H1 (cell line): Measurements from ENCODE around the gene ABHD14A. TPM values are rescaled to one million over a fixed set of nuclear protein-coding genes. Genes with fewer than 3 reads are reported as not detected.

ENCODE experiments used
- CTCF ChIA-PET: fragments of 300-600 bp; sonication (Branson Sonifier 250); formaldehyde crosslinking; loops from one replicate; lab custom pipeline; 2021; ENCODE audit not compliant: partially characterized antibody; lab: Charles Lee
- POLR2A ChIA-PET: fragments of 300-600 bp; sonication (Branson Sonifier 250); formaldehyde crosslinking; loops from one replicate; lab custom pipeline; 2021; ENCODE audit warnings: inconsistent platforms; ENCODE audit not compliant: partially characterized antibody; lab: Charles Lee
- DNase-seq, 2 experiments: peaks; one replicate each; pipeline versions ENCODE4 v3.0.0 to v3.0.0-alpha.2; 2010 to 2022; ENCODE audit warnings: low spot score in 2 of 2, low read depth in 1 of 2, mixed read lengths in 1 of 2
- FAIRE-seq: peaks from 2 replicates; lab custom pipeline; 2011; peaks lifted over from hg19 to GRCh38; lab: Jason Lieb, UNC
- H2AFZ ChIP-seq: 2 replicates; pipeline ENCODE4 v1.8.1; 2012; ENCODE audit warnings: low read length, inconsistent platforms
- H2AK5ac ChIP-seq: 2 replicates; pipeline ENCODE4 v1.6.1; 2013; ENCODE audit warnings: low read depth, low read length
- H2BK120ac ChIP-seq: replicated peaks from 2 replicates; pipeline ENCODE3; 2013; ENCODE audit warnings: low read depth, low read length, inconsistent platforms
- H2BK12ac ChIP-seq: 2 replicates; pipeline ENCODE4 v1.6.1; 2013; ENCODE audit warnings: low read depth, low read length
- H2BK15ac ChIP-seq: 2 replicates; pipeline ENCODE4 v1.6.1; 2013; ENCODE audit warnings: low read length
- H2BK20ac ChIP-seq: 2 replicates; pipeline ENCODE4 v1.6.1; 2013; ENCODE audit warnings: low read length
- H2BK5ac ChIP-seq: 2 replicates; pipeline ENCODE4 v1.6.1; 2013; ENCODE audit warnings: low read depth, low read length
- H3K14ac ChIP-seq: 2 replicates; pipeline ENCODE4 v1.6.1; 2013; ENCODE audit warnings: inconsistent platforms; ENCODE audit not compliant: insufficient read length
- H3K18ac ChIP-seq: 2 replicates; pipeline ENCODE4 v1.6.1; 2013; ENCODE audit warnings: low read length; ENCODE audit errors: extremely low read depth
- H3K23ac ChIP-seq: 2 replicates; pipeline ENCODE4 v1.6.1; 2013; ENCODE audit warnings: inconsistent platforms; ENCODE audit not compliant: insufficient read length
- H3K23me2 ChIP-seq: 2 replicates; pipeline ENCODE4 v1.6.1; 2013; ENCODE audit warnings: low read depth, low read length
- H3K27ac ChIP-seq: 2 replicates; pipeline ENCODE4 v1.6.1; 2011; ENCODE audit warnings: low read depth, low read length, inconsistent platforms
- H3K27me3 ChIP-seq, 4 experiments: replicated peaks in 1 of 4; 1 replicate in 1 of 4; 2 replicates in 3 of 4; pipeline versions ENCODE4 v1.6.1 to v1.8.1; 2011 to 2013; ENCODE audit warnings: low read length in 3 of 4, mild to moderate bottlenecking in 3 of 4, inconsistent platforms in 2 of 4, mixed read lengths in 2 of 4, moderate library complexity in 1 of 4; ENCODE audit not compliant: control insufficient read depth in 3 of 4, insufficient read depth in 3 of 4; ENCODE audit errors: extremely low read depth in 1 of 4
- H3K36me3 ChIP-seq, 4 experiments: 2 replicates each; pipeline versions ENCODE4 v1.6.1 to v1.8.1; 2011 to 2013; ENCODE audit warnings: mild to moderate bottlenecking in 4 of 4, low read length in 3 of 4, moderate library complexity in 2 of 4, control low read depth in 1 of 4, inconsistent platforms in 1 of 4; ENCODE audit not compliant: insufficient read depth in 4 of 4, control insufficient read depth in 2 of 4
- H3K4ac ChIP-seq: replicated peaks from 2 replicates; pipeline ENCODE3; 2013; ENCODE audit warnings: low read length, low read depth, mixed read lengths, inconsistent platforms; ENCODE audit not compliant: insufficient read length
- H3K4me1 ChIP-seq, 4 experiments: replicated peaks in 1 of 4; 1 replicate in 1 of 4; 2 replicates in 3 of 4; pipeline versions ENCODE4 v1.6.1 to v1.8.1; 2011 to 2013; ENCODE audit warnings: low read length in 3 of 4, inconsistent platforms in 2 of 4, mixed read lengths in 1 of 4; ENCODE audit not compliant: insufficient read depth in 4 of 4, control insufficient read depth in 3 of 4
- H3K4me2 ChIP-seq, 2 experiments: 2 replicates each; pipeline versions ENCODE4 v1.6.1 to v1.8.1; 2011 to 2013; ENCODE audit warnings: low read depth in 2 of 2, low read length in 2 of 2, control low read depth in 1 of 2, inconsistent platforms in 1 of 2, mild to moderate bottlenecking in 1 of 2; ENCODE audit not compliant: insufficient read depth in 1 of 2
- H3K4me3 ChIP-seq, 4 experiments: fragments of 200-600, 300-600 bp in 1 of 4; sonication (generic), shearing (Covaris generic), sonication (Bioruptor Twin) in 1 of 4; 2 replicates each; pipeline versions ENCODE4 v1.5.1 to v1.8.1; 2011 to 2016; ENCODE audit warnings: low read length in 4 of 4, low read depth in 3 of 4, control low read depth in 2 of 4, inconsistent platforms in 2 of 4, mild to moderate bottlenecking in 2 of 4, mixed read lengths in 1 of 4, moderate library complexity in 1 of 4; ENCODE audit not compliant: insufficient read depth in 2 of 4; ENCODE audit errors: extremely low read depth in 1 of 4
- H3K56ac ChIP-seq: replicated peaks from 2 replicates; pipeline ENCODE3; 2013; ENCODE audit warnings: low read depth, mild to moderate bottlenecking, mixed read lengths, low read length, inconsistent platforms; ENCODE audit not compliant: insufficient read length
- H3K79me1 ChIP-seq: 2 replicates; pipeline ENCODE4 v1.6.1; 2013; ENCODE audit warnings: low read depth, low read length, control low read depth
- H3K79me2 ChIP-seq, 2 experiments: 2 replicates each; pipeline versions ENCODE4 v1.6.1 to v1.8.1; 2012 to 2013; ENCODE audit warnings: low read length in 2 of 2, mild to moderate bottlenecking in 2 of 2, inconsistent platforms in 1 of 2; ENCODE audit not compliant: insufficient read depth in 2 of 2, control insufficient read depth in 1 of 2
- H3K9ac ChIP-seq, 4 experiments: replicated peaks in 1 of 4; 1 replicate in 1 of 4; 2 replicates in 3 of 4; pipeline versions ENCODE4 v1.6.1 to v1.8.1; 2011 to 2013; ENCODE audit warnings: low read depth in 3 of 4, low read length in 3 of 4, control low read depth in 2 of 4, mild to moderate bottlenecking in 2 of 4, moderate library complexity in 2 of 4, inconsistent platforms in 1 of 4; ENCODE audit errors: extremely low read depth in 1 of 4
- H3K9me3 ChIP-seq, 2 experiments: 2 replicates each; pipeline versions ENCODE4 v1.6.1 to v1.8.1; 2012 to 2013; ENCODE audit warnings: mild to moderate bottlenecking in 2 of 2, moderate library complexity in 2 of 2, control low read depth in 1 of 2, inconsistent platforms in 1 of 2, low read depth in 1 of 2, low read length in 1 of 2, mixed read lengths in 1 of 2; ENCODE audit not compliant: insufficient read depth in 2 of 2
- H4K20me1 ChIP-seq, 2 experiments: replicated peaks in 1 of 2; 2 replicates each; pipeline versions ENCODE3 to v1.8.1; 2011 to 2013; ENCODE audit warnings: inconsistent platforms in 2 of 2, low read length in 2 of 2, mild to moderate bottlenecking in 1 of 2; ENCODE audit not compliant: insufficient read depth in 2 of 2, control insufficient read depth in 1 of 2
- H4K5ac ChIP-seq: 2 replicates; pipeline ENCODE4 v1.6.1; 2013; ENCODE audit warnings: low read length, low read depth, mixed read lengths, inconsistent platforms; ENCODE audit not compliant: insufficient read length
- H4K8ac ChIP-seq: 2 replicates; pipeline ENCODE4 v1.8.0; 2013; ENCODE audit warnings: mild to moderate bottlenecking, moderate library complexity, low read length, inconsistent platforms; ENCODE audit not compliant: insufficient read depth; ENCODE audit errors: extremely low read depth
- H4K91ac ChIP-seq: replicated peaks from 2 replicates; pipeline ENCODE3; 2013; ENCODE audit warnings: low read length, mixed read lengths, inconsistent platforms; ENCODE audit not compliant: insufficient read length
- BRCA1 ChIP-seq: IDR thresholded peaks from 2 replicates; pipeline ENCODE4 v1.6.1; 2012; ENCODE audit warnings: low read depth, low read length, improper control_type of control experiment
- HDAC2 ChIP-seq, 2 experiments: fragments of 300-600 bp in 1 of 2; sonication (generic) in 1 of 2; IDR thresholded peaks; 2 replicates each; pipeline ENCODE4 v1.6.1; 2011 to 2012; ENCODE audit warnings: low read depth in 2 of 2, low read length in 2 of 2, mild to moderate bottlenecking in 2 of 2, moderate library complexity in 2 of 2, borderline replicate concordance in 1 of 2, inconsistent platforms in 1 of 2
- HDAC6 ChIP-seq: IDR thresholded peaks from one replicate; pipeline ENCODE4 v1.7.1; 2012; ENCODE audit warnings: low read depth, mild to moderate bottlenecking, inconsistent platforms, low read length, moderate library complexity
- MAX ChIP-seq: IDR thresholded peaks from 2 replicates; pipeline ENCODE4 v1.6.1; 2012; ENCODE audit warnings: inconsistent platforms
- NANOG ChIP-seq: IDR thresholded peaks from 2 replicates; pipeline ENCODE4 v1.6.1; 2011; ENCODE audit warnings: low read length, low read depth, mild to moderate bottlenecking, inconsistent platforms; ENCODE audit not compliant: insufficient read depth, poor library complexity, severe bottlenecking
- RBBP5 ChIP-seq: IDR thresholded peaks from 2 replicates; pipeline ENCODE4 v1.7.1; 2012; ENCODE audit warnings: low read depth, mild to moderate bottlenecking, inconsistent platforms, low read length, moderate library complexity, borderline replicate concordance
- SUZ12 ChIP-seq: fragments of 200-600 bp; sonication (generic); IDR thresholded peaks from 2 replicates; pipeline ENCODE4 v1.6.1; 2012; ENCODE audit warnings: mild to moderate bottlenecking, inconsistent platforms, low read length, moderate library complexity, mixed read lengths
- TCF12 ChIP-seq: IDR thresholded peaks from 2 replicates; pipeline ENCODE4 v1.6.1; 2011; ENCODE audit warnings: low read depth, mild to moderate bottlenecking, low read length
- USF2 ChIP-seq: IDR thresholded peaks from 2 replicates; pipeline ENCODE4 v1.6.1; 2011; ENCODE audit warnings: low read length, improper control_type of control experiment
- ZNF274 ChIP-seq: IDR thresholded peaks from 2 replicates; pipeline ENCODE4 v1.7.0; 2012; ENCODE audit warnings: low read length, borderline replicate concordance; ENCODE audit errors: extremely low read depth
- WGBS, 2 experiments: shearing (Covaris generic) in 1 of 2; methylation state at CpG; one replicate each; pipeline versions ENCODE4 v1.1.6 to v1.1.7; 2013 to 2015; ENCODE audit warnings: low lambda C conversion rate in 2 of 2, mixed read lengths in 2 of 2, inconsistent platforms in 1 of 2, low coverage in 1 of 2, missing lambda C conversion rate in 1 of 2; ENCODE audit not compliant: insufficient replicate concordance in 2 of 2, insufficient coverage in 1 of 2, insufficient read length in 1 of 2; ENCODE audit errors: extremely low coverage in 1 of 2, missing lambda C conversion rate in 1 of 2; 5-methylcytosine and 5-hydroxymethylcytosine counted together
- polyA plus RNA-seq, 7 experiments: library from polyadenylated mRNA; depleted of rRNA in 3 of 7; stranded (reverse) in 5 of 7; unstranded in 2 of 7; fragments of >200 nt in 5 of 7; fragments of 200-250 nt in 2 of 7; gene quantifications; 1 replicate in 5 of 7; 2 replicates in 1 of 7; 4 replicates in 1 of 7; pipeline versions ENCODE4 v1.2.1 to v1.2.3, GENCODE V29; 2011 to 2013; ENCODE audit warnings: missing spikeins in 2 of 7, mixed read lengths in 2 of 7
- total RNA-seq: library from RNA; stranded (reverse); fragmentation: NEBNext Ultra II Directional; extraction: Animal tissue kit (Norgen Biotek cat#: 25700); gene quantifications from 2 replicates; pipeline ENCODE4 v1.2.1, GENCODE V29; 2021

Gene ABHD14A
- total and polyA plus RNA-seq, 2 of the 8 experiments (the other 6 are each of a cell fraction or from before 2014, with no cell fraction given), result 4.6 to 9.8 TPM

GRCh38 chr3:51970606-51971300, 4.1 kb upstream of the ABHD14A start:
- 87% methylated on average over 6 of the region's 6 CpGs; no CpG with 5 or more reads in 1 of the 2 experiments for WGBS, 2 experiments
- Histone ChIP-seq H3K27me3 (peaks cover 0 to 24% (median 17%) of the 10 kb centered on the region in 4 experiments; a peak in 5 of 7 replicates), H3K4me3 (no peak overlapping the region), H3K18ac (no peak overlapping the region), H3K4me2 (no peak overlapping the region), H2AK5ac (no peak overlapping the region; the same call in 1 of the 2 replicates), H4K20me1 (peaks cover 0 to 5% of the 10 kb centered on the region in 2 experiments), H3K23me2 (peaks cover 19% of the 10 kb centered on the region), H3K79me1 (0 out of 2 replicates have a peak, but pooled peaks cover 2% of the 10 kb centered on the region), H3K36me3 (no peaks in the 10 kb centered on the region), H2BK5ac (no peak overlapping the region), H2AFZ (no peak overlapping the region), H2BK15ac (peak overlapping the region; percentile 48; the same call in 1 of the 2 replicates), H3K4ac (no peak overlapping the region), H3K4me1 (peaks cover 13 to 46% (median 34%) of the 10 kb centered on the region in 4 experiments), H2BK20ac (no peak overlapping the region), H3K23ac (no peak overlapping the region), H4K8ac (no peak overlapping the region), H2BK120ac (no peak overlapping the region), H3K27ac (no peak overlapping the region), H4K5ac (no peak overlapping the region), H3K14ac (no peak overlapping the region), H3K56ac (no peak overlapping the region), H3K9me3 (no peaks in the 10 kb centered on the region; a peak in 1 of 4 replicates), H2BK12ac (no peak overlapping the region), H4K91ac (no peak overlapping the region), H3K79me2 (no peaks in the 10 kb centered on the region), H3K9ac (no peak overlapping the region)
- ChIA-PET CTCF (interaction anchor here (1.1 to 10.5 kb wide), 7 partner anchors 11 to 252 kb away, joined by 3 to 66 read pairs (median 7); partner anchors contain the start of genes ACY1, GPR62 and PARP3), POLR2A (interaction anchor here (4.7 to 29.3 kb wide), 5 partner anchors 0 to 29 kb away, joined by 40 to 923 read pairs (median 130); partner anchors contain the start of genes ABHD14A, ABHD14B, ACY1 and GPR62)
- FAIRE-seq, result no peak
- DNase-seq, result no peak
- TF ChIP-seq TCF12 (no peak), MAX (no peak), ZNF274 (no peak), HDAC2 (IDR thresholded peaks at IDR 0.05; ENCODE audit: borderline replicate concordance in 1 of 2, low read depth in 2 of 2, low read length in 2 of 2) (no peak), USF2 (no peak), HDAC6 (no peak), BRCA1 (no peak), RBBP5 (no peak), NANOG (no peak), SUZ12 (no peak)
